ENCODE data around the gene CD180.

The CD180 gene

GRCh38 chr5:67240846-67241245 lies 44.2 kb upstream of the CD180 start:
- DNase-seq (ENCODE audit: extremely low read depth, low read depth) = no peak
- no peak for TF ChIP-seq CTCF (IDR thresholded peaks at IDR 0.05; ENCODE audit: low read depth, low read length)

GRCh38 chr5:67240065-67240464 lies 43.5 kb upstream of the CD180 start:
- TF ChIP-seq CTCF (IDR thresholded peaks at IDR 0.05; ENCODE audit: low read depth, low read length) = no peak
- DNase-seq (ENCODE audit: extremely low read depth, low read depth) = no peak

- no peak for DNase-seq (ENCODE audit: extremely low read depth, low read depth)
- TF ChIP-seq CTCF (IDR thresholded peaks at IDR 0.05; ENCODE audit: low read depth, low read length) = no peak
Measured at GRCh38 chr5:67238191-67238590, 41.6 kb upstream of the CD180 start.

- no peak for TF ChIP-seq CTCF (IDR thresholded peaks at IDR 0.05; ENCODE audit: low read depth, low read length)
- no peak for DNase-seq (ENCODE audit: extremely low read depth, low read depth)
Measured at GRCh38 chr5:67235399-67236110, 39.0 kb upstream of the CD180 start.

DNA sequence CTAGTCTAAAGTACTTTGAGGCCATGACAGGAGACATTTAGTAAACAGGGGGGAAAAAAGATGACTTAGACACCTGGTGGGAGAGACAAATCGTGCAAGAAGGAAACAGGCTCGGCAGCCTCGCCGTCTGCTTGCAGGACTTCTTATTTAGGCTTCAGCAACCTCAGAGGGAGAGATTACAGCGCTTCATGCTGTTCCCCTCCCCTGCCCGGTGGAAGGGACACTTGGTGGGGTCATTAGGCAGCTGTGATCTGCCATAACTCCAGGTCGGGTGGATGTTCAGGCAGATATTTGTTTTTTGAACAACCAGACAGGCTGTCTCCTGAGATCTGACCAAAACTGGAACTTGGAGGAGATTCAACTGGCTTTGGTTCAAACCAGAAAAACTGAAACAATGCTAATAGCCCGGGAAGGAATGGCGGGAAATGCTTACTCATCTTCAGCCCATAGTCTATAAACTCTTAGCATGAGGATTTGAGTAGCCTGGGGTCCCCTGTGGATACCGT lies 38.1 kb upstream of the CD180 start:
- TF ChIP-seq CTCF (IDR thresholded peaks at IDR 0.05; ENCODE audit: low read depth, low read length) = no peak
- no peak for DNase-seq (ENCODE audit: extremely low read depth, low read depth)

DNA sequence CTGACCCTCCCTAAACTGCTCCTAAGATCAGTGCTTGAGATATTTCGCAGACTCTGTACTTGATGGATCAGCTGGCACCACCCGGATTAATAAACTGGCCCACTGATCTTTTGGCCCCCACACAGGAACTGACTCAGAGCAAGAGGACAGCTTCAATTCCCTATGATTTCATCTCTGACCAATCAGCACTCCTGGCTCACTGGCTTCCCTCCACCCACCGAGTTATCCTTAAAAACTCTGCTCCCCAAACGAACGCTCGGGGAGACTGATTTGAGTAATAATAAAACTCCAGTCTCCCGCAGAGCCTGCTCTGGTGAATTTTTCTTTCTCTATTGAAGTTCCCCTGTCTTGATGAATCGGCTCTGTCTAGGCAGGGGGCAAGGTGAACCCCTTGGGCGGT lies 36.5 kb upstream of the CD180 start:
- DNase-seq (ENCODE audit: extremely low read depth, low read depth) = no peak
- no peak for TF ChIP-seq CTCF (IDR thresholded peaks at IDR 0.05; ENCODE audit: low read depth, low read length)

DNA sequence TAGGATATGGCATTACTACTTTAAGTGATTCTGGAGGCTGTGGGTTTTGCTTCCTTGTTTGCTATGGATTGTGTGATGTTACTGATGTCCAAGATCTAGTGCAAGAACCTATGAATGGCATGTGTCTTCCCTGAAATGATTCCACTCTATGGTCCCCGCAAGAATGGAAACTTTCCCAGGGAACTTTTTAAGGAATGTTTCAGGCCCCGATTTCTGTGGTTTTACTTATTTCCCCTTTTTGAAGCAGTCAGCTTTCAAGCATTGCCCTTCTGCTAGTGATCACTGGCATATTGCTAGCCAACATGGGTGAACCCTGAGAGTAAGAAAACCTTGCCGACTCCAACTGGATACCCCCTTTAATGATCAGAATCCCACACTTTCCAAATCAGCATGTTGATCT lies 26.6 kb upstream of the CD180 start:
- no peak for DNase-seq (ENCODE audit: extremely low read depth, low read depth)
- no peak for TF ChIP-seq CTCF (IDR thresholded peaks at IDR 0.05; ENCODE audit: low read depth, low read length)

Measured in AG09319 (cell line).